Measurements from ENCODE around the gene AAK1. TPM values are rescaled to one million over a fixed set of nuclear protein-coding genes. Genes with fewer than 3 reads are reported as not detected.

AAK1 gene
- total RNA-seq, 1 experiment from 2014 or later = 35.6 TPM

GRCh38 chr2:69505710-69506109 lies 137.8 kb downstream of the AAK1 start (continued):
- TF ChIP-seq FOXJ3 (CRISPR knock-in tag; IDR thresholded peaks at IDR 0.05; ENCODE audit: borderline replicate concordance) = no peak
- TF ChIP-seq TEAD4 (CRISPR knock-in tag; IDR thresholded peaks at IDR 0.05) = no peak
- no peak for TF ChIP-seq TEAD1 (CRISPR knock-in tag; IDR thresholded peaks at IDR 0.05)
- no peak for TF ChIP-seq CREM (CRISPR knock-in tag; IDR thresholded peaks at IDR 0.05)
- TF ChIP-seq ATF1 (CRISPR knock-in tag; IDR thresholded peaks at IDR 0.05) = no peak
- TF ChIP-seq ZNF138 (CRISPR knock-in tag; conservative IDR thresholded peaks at IDR 0.05) = no peak
- TF ChIP-seq TCF7 (CRISPR knock-in tag; IDR thresholded peaks at IDR 0.05; ENCODE audit: low read depth) = no peak
- TF ChIP-seq, protein P1, sequence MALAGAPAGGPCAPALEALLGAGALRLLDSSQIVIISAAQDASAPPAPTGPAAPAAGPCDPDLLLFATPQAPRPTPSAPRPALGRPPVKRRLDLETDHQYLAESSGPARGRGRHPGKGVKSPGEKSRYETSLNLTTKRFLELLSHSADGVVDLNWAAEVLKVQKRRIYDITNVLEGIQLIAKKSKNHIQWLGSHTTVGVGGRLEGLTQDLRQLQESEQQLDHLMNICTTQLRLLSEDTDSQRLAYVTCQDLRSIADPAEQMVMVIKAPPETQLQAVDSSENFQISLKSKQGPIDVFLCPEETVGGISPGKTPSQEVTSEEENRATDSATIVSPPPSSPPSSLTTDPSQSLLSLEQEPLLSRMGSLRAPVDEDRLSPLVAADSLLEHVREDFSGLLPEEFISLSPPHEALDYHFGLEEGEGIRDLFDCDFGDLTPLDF (CRISPR knock-in tag; IDR thresholded peaks at IDR 0.05) = no peak
- no peak for TF ChIP-seq SMAD4 (CRISPR knock-in tag; IDR thresholded peaks at IDR 0.05)

DNA sequence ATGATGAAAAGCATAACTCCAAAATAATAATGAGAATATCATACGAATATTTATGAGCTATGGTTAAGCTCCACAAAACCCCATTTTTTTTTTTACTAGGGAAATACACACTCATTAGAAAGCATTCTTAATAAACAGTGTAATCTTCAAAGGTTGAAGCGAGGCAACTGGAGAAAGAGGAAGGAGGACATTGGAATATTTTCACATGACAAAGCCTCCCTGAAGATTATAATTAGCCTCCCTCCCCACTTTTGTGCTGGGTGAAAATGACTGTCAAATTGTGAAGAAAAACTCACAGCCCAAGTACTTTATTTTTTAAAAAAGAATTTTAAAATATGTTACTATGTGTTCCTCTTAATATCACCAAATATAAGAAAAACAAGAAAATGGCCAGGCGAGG lies 142.2 kb downstream of the AAK1 start:
- H3K9me3 Mint-ChIP-seq = no peaks in the 10 kb centered on the region
- POLR2A ChIA-PET = interaction anchor here (0.6 kb wide), 1 partner anchor 377 kb away, joined by 3 read pairs; no protein-coding TSS in a partner anchor
- H3K36me3 Mint-ChIP-seq = peaks cover 2% of the 10 kb centered on the region; the same call in 1 of the 2 replicates
- H3K27ac Mint-ChIP-seq = no peak overlapping the region
- peak overlapping the region; percentile 35; the same call in 1 of the 2 replicates for H3K4me3 Mint-ChIP-seq
- no peak for DNase-seq (ENCODE audit: low spot score)
- CTCF ChIA-PET = no interaction called here
- peaks cover 20% of the 10 kb centered on the region for H3K4me1 Mint-ChIP-seq
- H3K27me3 Mint-ChIP-seq (ENCODE audit: low read depth) = no peaks in the 10 kb centered on the region
- no peak for ATAC-seq
- TF ChIP-seq ZNF138 (CRISPR knock-in tag; conservative IDR thresholded peaks at IDR 0.05) = no peak
- no peak for TF ChIP-seq ZNF671 (CRISPR knock-in tag; IDR thresholded peaks at IDR 0.05)
- no peak for TF ChIP-seq FOXJ3 (CRISPR knock-in tag; IDR thresholded peaks at IDR 0.05; ENCODE audit: borderline replicate concordance)
- TF ChIP-seq, protein P2, sequence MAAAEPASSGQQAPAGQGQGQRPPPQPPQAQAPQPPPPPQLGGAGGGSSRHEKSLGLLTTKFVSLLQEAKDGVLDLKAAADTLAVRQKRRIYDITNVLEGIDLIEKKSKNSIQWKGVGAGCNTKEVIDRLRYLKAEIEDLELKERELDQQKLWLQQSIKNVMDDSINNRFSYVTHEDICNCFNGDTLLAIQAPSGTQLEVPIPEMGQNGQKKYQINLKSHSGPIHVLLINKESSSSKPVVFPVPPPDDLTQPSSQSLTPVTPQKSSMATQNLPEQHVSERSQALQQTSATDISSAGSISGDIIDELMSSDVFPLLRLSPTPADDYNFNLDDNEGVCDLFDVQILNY (CRISPR knock-in tag; IDR thresholded peaks at IDR 0.05) = no peak
- TF ChIP-seq KAT7 (CRISPR knock-in tag; IDR thresholded peaks at IDR 0.05; ENCODE audit: borderline replicate concordance) = no peak
- TF ChIP-seq FOXK1 (CRISPR knock-in tag; IDR thresholded peaks at IDR 0.05) = no peak
- no peak for TF ChIP-seq ZNF121 (CRISPR knock-in tag; IDR thresholded peaks at IDR 0.05)

GRCh38 chr2:69499966-69500365 lies 143.6 kb downstream of the AAK1 start:
- ChIA-PET POLR2A (no interaction called here), CTCF (interaction anchor here (1.1 kb wide), 1 partner anchor 124 kb away, joined by 5 read pairs; no protein-coding TSS in a partner anchor)
- Mint-ChIP-seq H3K36me3 (peaks cover under 1% of the 10 kb centered on the region; the same call in 1 of the 2 replicates), H3K4me3 (no peak overlapping the region), H3K27me3 (ENCODE audit: low read depth) (no peaks in the 10 kb centered on the region), H3K4me1 (peaks cover 20% of the 10 kb centered on the region), H3K9me3 (no peaks in the 10 kb centered on the region), H3K27ac (no peak overlapping the region)
- ATAC-seq = no peak
- DNase-seq (ENCODE audit: low spot score) = no peak
- TF ChIP-seq, protein P3, sequence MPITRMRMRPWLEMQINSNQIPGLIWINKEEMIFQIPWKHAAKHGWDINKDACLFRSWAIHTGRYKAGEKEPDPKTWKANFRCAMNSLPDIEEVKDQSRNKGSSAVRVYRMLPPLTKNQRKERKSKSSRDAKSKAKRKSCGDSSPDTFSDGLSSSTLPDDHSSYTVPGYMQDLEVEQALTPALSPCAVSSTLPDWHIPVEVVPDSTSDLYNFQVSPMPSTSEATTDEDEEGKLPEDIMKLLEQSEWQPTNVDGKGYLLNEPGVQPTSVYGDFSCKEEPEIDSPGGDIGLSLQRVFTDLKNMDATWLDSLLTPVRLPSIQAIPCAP (CRISPR knock-in tag; IDR thresholded peaks at IDR 0.05) = no peak
- TF ChIP-seq ZNF532 (CRISPR knock-in tag; IDR thresholded peaks at IDR 0.05; ENCODE audit: borderline replicate concordance) (no peak), NFATC4 (CRISPR knock-in tag; IDR thresholded peaks at IDR 0.05) (no peak)
- TF ChIP-seq, protein P4, sequence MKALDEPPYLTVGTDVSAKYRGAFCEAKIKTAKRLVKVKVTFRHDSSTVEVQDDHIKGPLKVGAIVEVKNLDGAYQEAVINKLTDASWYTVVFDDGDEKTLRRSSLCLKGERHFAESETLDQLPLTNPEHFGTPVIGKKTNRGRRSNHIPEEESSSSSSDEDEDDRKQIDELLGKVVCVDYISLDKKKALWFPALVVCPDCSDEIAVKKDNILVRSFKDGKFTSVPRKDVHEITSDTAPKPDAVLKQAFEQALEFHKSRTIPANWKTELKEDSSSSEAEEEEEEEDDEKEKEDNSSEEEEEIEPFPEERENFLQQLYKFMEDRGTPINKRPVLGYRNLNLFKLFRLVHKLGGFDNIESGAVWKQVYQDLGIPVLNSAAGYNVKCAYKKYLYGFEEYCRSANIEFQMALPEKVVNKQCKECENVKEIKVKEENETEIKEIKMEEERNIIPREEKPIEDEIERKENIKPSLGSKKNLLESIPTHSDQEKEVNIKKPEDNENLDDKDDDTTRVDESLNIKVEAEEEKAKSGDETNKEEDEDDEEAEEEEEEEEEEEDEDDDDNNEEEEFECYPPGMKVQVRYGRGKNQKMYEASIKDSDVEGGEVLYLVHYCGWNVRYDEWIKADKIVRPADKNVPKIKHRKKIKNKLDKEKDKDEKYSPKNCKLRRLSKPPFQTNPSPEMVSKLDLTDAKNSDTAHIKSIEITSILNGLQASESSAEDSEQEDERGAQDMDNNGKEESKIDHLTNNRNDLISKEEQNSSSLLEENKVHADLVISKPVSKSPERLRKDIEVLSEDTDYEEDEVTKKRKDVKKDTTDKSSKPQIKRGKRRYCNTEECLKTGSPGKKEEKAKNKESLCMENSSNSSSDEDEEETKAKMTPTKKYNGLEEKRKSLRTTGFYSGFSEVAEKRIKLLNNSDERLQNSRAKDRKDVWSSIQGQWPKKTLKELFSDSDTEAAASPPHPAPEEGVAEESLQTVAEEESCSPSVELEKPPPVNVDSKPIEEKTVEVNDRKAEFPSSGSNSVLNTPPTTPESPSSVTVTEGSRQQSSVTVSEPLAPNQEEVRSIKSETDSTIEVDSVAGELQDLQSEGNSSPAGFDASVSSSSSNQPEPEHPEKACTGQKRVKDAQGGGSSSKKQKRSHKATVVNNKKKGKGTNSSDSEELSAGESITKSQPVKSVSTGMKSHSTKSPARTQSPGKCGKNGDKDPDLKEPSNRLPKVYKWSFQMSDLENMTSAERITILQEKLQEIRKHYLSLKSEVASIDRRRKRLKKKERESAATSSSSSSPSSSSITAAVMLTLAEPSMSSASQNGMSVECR (CRISPR knock-in tag; IDR thresholded peaks at IDR 0.05; ENCODE audit: borderline replicate concordance) = no peak
- TF ChIP-seq, protein P5, sequence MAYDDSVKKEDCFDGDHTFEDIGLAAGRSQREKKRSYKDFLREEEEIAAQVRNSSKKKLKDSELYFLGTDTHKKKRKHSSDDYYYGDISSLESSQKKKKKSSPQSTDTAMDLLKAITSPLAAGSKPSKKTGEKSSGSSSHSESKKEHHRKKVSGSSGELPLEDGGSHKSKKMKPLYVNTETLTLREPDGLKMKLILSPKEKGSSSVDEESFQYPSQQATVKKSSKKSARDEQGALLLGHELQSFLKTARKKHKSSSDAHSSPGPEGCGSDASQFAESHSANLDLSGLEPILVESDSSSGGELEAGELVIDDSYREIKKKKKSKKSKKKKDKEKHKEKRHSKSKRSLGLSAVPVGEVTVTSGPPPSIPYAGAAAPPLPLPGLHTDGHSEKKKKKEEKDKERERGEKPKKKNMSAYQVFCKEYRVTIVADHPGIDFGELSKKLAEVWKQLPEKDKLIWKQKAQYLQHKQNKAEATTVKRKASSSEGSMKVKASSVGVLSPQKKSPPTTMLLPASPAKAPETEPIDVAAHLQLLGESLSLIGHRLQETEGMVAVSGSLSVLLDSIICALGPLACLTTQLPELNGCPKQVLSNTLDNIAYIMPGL (CRISPR knock-in tag; IDR thresholded peaks at IDR 0.05) = no peak
